CD4-positive, CD25-positive, alpha-beta regulatory T cell (primary cell): ENCODE data around the gene RALBP1. TPM values are rescaled to one million over a fixed set of nuclear protein-coding genes. Genes with fewer than 3 reads are reported as not detected.

Source experiments
- ATAC-seq, 2 donors: fragments of 150-1000 bp; cut with Tn5 transposase; one replicate each; pipeline ENCODE4 v1.10.0; 2021; ENCODE audit warnings: low read depth in 2 of 2, moderate number of reproducible peaks in 2 of 2, moderate library complexity in 1 of 2
- DNase-seq, 3 donors: peaks; one replicate each; pipeline versions ENCODE4 v3.0.0 to v3.0.0-alpha.2; 2012 to 2022; ENCODE audit warnings: mixed read lengths in 1 of 3
- H3K27ac ChIP-seq: one replicate; pipeline ENCODE4 v1.7.0; 2013; ENCODE audit warnings: mild to moderate bottlenecking, low read length; ENCODE audit not compliant: insufficient read depth, poor library complexity, severe bottlenecking
- H3K27me3 ChIP-seq: one replicate; pipeline ENCODE4 v1.7.0; 2013; ENCODE audit warnings: low read length; ENCODE audit not compliant: control insufficient read depth, insufficient read depth
- H3K36me3 ChIP-seq: one replicate; pipeline ENCODE4 v1.7.0; 2013; ENCODE audit warnings: mild to moderate bottlenecking, low read length, moderate library complexity; ENCODE audit not compliant: control insufficient read depth, insufficient read depth
- H3K4me1 ChIP-seq: 2 replicates; pipeline ENCODE4 v1.7.0; 2013; ENCODE audit warnings: mild to moderate bottlenecking, low read length; ENCODE audit not compliant: insufficient read depth, control insufficient read depth, poor library complexity, severe bottlenecking
- H3K4me3 ChIP-seq: one replicate; pipeline ENCODE4 v1.7.0; 2013; ENCODE audit warnings: low read depth, mild to moderate bottlenecking, low read length, moderate library complexity
- H3K9me3 ChIP-seq, 2 experiments: 1 replicate in 1 of 2; 2 replicates in 1 of 2; pipeline ENCODE4 v1.7.0; 2013; ENCODE audit warnings: low read length in 2 of 2, mild to moderate bottlenecking in 1 of 2, moderate library complexity in 1 of 2; ENCODE audit not compliant: control insufficient read depth in 2 of 2
- H3K27ac Mint-ChIP-seq, 3 donors: one replicate each; pipeline ENCODE4 v1.8.0; 2020 to 2022; ENCODE audit warnings: mild to moderate bottlenecking in 3 of 3, mixed read lengths in 3 of 3, moderate library complexity in 2 of 3
- H3K27me3 Mint-ChIP-seq: one replicate; pipeline ENCODE4 v1.8.0; 2022; ENCODE audit warnings: mild to moderate bottlenecking, mixed read lengths
- H3K36me3 Mint-ChIP-seq: one replicate; pipeline ENCODE4 v1.8.0; 2020; ENCODE audit warnings: mixed read lengths
- H3K4me1 Mint-ChIP-seq, 4 donors: one replicate each; pipeline ENCODE4 v1.8.0; 2020 to 2022; ENCODE audit warnings: mixed read lengths in 4 of 4, mild to moderate bottlenecking in 1 of 4
- H3K4me3 Mint-ChIP-seq, 4 donors: one replicate each; pipeline ENCODE4 v1.8.0; 2020 to 2022; ENCODE audit warnings: mild to moderate bottlenecking in 4 of 4, mixed read lengths in 4 of 4, moderate library complexity in 3 of 4
- H3K9me3 Mint-ChIP-seq, 7 donors: one replicate each; pipeline ENCODE4 v1.8.0; 2020 to 2022; ENCODE audit warnings: mixed read lengths in 7 of 7, mild to moderate bottlenecking in 3 of 7, moderate library complexity in 2 of 7
- polyA plus RNA-seq, 4 donors: library from polyadenylated mRNA; unstranded; fragments of 300-500 nt; fragmentation: Illumina TruSeq; gene quantifications; one replicate each; pipeline ENCODE4 v1.2.3, GENCODE V29; 2021
- total RNA-seq: library from RNA; stranded (reverse); gene quantifications from one replicate; pipeline ENCODE4 v1.2.3, GENCODE V29; 2022

RALBP1 gene
- total and polyA plus RNA-seq, 5 donors from 2014 or later = 27.0 to 42.3 (median 38.4) TPM

GRCh38 chr18:9565407-9565806 is 90.1 kb downstream of the RALBP1 start:
- Histone ChIP-seq H3K36me3 (peaks cover 40% of the 10 kb centered on the region), H3K4me1 (no peaks in the 10 kb centered on the region), H3K27me3 (no peaks in the 10 kb centered on the region), H3K9me3 (no peaks in the 10 kb centered on the region), H3K4me3 (no peak overlapping the region), H3K27ac (no peak overlapping the region)
- no peak for ATAC-seq
- Mint-ChIP-seq H3K4me3 (no peak overlapping the region), H3K4me1 (peaks cover 0 to 6% (median 2%) of the 10 kb centered on the region in 4 donors), H3K27ac (peak overlapping the region in 2 of 3 donors; percentile 32 to 59), H3K9me3 (no peaks in the 10 kb centered on the region), H3K36me3 (peaks cover 29% of the 10 kb centered on the region), H3K27me3 (no peaks in the 10 kb centered on the region)
- no peak for DNase-seq

GRCh38 chr18:9568186-9568585 is 92.9 kb downstream of the RALBP1 start:
- no peaks in the 10 kb centered on the region for H3K9me3 ChIP-seq
- peaks cover 37% of the 10 kb centered on the region for H3K36me3 ChIP-seq
- Mint-ChIP-seq H3K36me3 (peaks cover 34% of the 10 kb centered on the region), H3K27ac (no peak overlapping the region), H3K4me3 (no peak overlapping the region), H3K27me3 (no peaks in the 10 kb centered on the region), H3K4me1 (peaks cover 0 to 4% (median 2%) of the 10 kb centered on the region in 4 donors), H3K9me3 (peaks cover 0 to 2% (median 0%) of the 10 kb centered on the region in 7 donors)
- no peaks in the 10 kb centered on the region for H3K4me1 ChIP-seq
- H3K27ac ChIP-seq = no peak overlapping the region
- ATAC-seq (no peak), DNase-seq (no peak)
- H3K27me3 ChIP-seq = no peaks in the 10 kb centered on the region
- no peak overlapping the region for H3K4me3 ChIP-seq

GRCh38 chr18:9569178-9569577 is 93.9 kb downstream of the RALBP1 start:
- H3K36me3 ChIP-seq = peaks cover 31% of the 10 kb centered on the region
- Mint-ChIP-seq H3K4me3 (no peak overlapping the region), H3K36me3 (peaks cover 34% of the 10 kb centered on the region), H3K9me3 (peaks cover 0 to 2% (median 0%) of the 10 kb centered on the region in 7 donors), H3K4me1 (peaks cover 0 to 4% (median 2%) of the 10 kb centered on the region in 4 donors), H3K27me3 (no peaks in the 10 kb centered on the region), H3K27ac (no peak overlapping the region)
- no peak overlapping the region for H3K27ac ChIP-seq
- H3K27me3 ChIP-seq = no peaks in the 10 kb centered on the region
- no peak overlapping the region for H3K4me3 ChIP-seq
- H3K4me1 ChIP-seq = no peaks in the 10 kb centered on the region
- DNase-seq (no peak), ATAC-seq (no peak)
- no peaks in the 10 kb centered on the region for H3K9me3 ChIP-seq

GRCh38 chr18:9570255-9570654 is 94.9 kb downstream of the RALBP1 start:
- H3K4me3 Mint-ChIP-seq = no peak overlapping the region
- H3K27ac ChIP-seq = no peak overlapping the region
- peaks cover 0 to 4% (median under 1%) of the 10 kb centered on the region in 4 donors for H3K4me1 Mint-ChIP-seq
- peaks cover 40% of the 10 kb centered on the region for H3K36me3 ChIP-seq
- H3K9me3 Mint-ChIP-seq = peaks cover 0 to 2% (median 0%) of the 10 kb centered on the region in 7 donors
- no peaks in the 10 kb centered on the region for H3K4me1 ChIP-seq
- H3K27me3 Mint-ChIP-seq = no peaks in the 10 kb centered on the region
- ATAC-seq = no peak
- DNase-seq = no peak
- no peaks in the 10 kb centered on the region for H3K27me3 ChIP-seq
- no peaks in the 10 kb centered on the region for H3K9me3 ChIP-seq
- H3K4me3 ChIP-seq = no peak overlapping the region
- peaks cover 37% of the 10 kb centered on the region for H3K36me3 Mint-ChIP-seq
- H3K27ac Mint-ChIP-seq = peak overlapping the region in 1 of 3 donors; percentile 87

- peak overlapping the region in 1 of 3 donors; percentile 4 for H3K27ac Mint-ChIP-seq
- H3K36me3 ChIP-seq = peaks cover 49% of the 10 kb centered on the region
- peaks cover 0 to 4% (median under 1%) of the 10 kb centered on the region in 4 donors for H3K4me1 Mint-ChIP-seq
- H3K4me3 Mint-ChIP-seq = no peak overlapping the region
- DNase-seq (no peak), ATAC-seq (no peak)
- H3K27me3 Mint-ChIP-seq = no peaks in the 10 kb centered on the region
- peaks cover 0 to 2% (median 0%) of the 10 kb centered on the region in 7 donors for H3K9me3 Mint-ChIP-seq
- no peaks in the 10 kb centered on the region for H3K27me3 ChIP-seq
- H3K4me1 ChIP-seq = no peaks in the 10 kb centered on the region
- H3K4me3 ChIP-seq = no peak overlapping the region
- H3K27ac ChIP-seq = no peak overlapping the region
- H3K36me3 Mint-ChIP-seq = peaks cover 35% of the 10 kb centered on the region
- H3K9me3 ChIP-seq = no peaks in the 10 kb centered on the region
Measured at GRCh38 chr18:9571546-9571945, 96.2 kb downstream of the RALBP1 start.

GRCh38 chr18:9574473-9575115 is 99.3 kb downstream of the RALBP1 start:
- H3K36me3 ChIP-seq = peaks cover 49% of the 10 kb centered on the region
- DNase-seq (no peak), ATAC-seq (no peak)
- peaks cover 0 to 2% (median 0%) of the 10 kb centered on the region in 7 donors for H3K9me3 Mint-ChIP-seq
- no peak overlapping the region for H3K4me3 Mint-ChIP-seq
- no peaks in the 10 kb centered on the region for H3K4me1 ChIP-seq
- H3K36me3 Mint-ChIP-seq = peaks cover 34% of the 10 kb centered on the region
- H3K27ac Mint-ChIP-seq = peak overlapping the region in 1 of 3 donors; percentile 33
- H3K27ac ChIP-seq = no peak overlapping the region
- no peaks in the 10 kb centered on the region for H3K27me3 Mint-ChIP-seq
- H3K27me3 ChIP-seq = no peaks in the 10 kb centered on the region
- peaks cover 0 to 2% (median 0%) of the 10 kb centered on the region in 4 donors for H3K4me1 Mint-ChIP-seq
- no peaks in the 10 kb centered on the region for H3K9me3 ChIP-seq
- H3K4me3 ChIP-seq = no peak overlapping the region

GRCh38 chr18:9575558-9575957 is 100.2 kb downstream of the RALBP1 start:
- ATAC-seq = no peak

GRCh38 chr18:9577361-9577760 is 102.0 kb downstream of the RALBP1 start:
- DNase-seq = no peak
- H3K36me3 ChIP-seq = peaks cover 54% of the 10 kb centered on the region
- Mint-ChIP-seq H3K9me3 (peaks cover 0 to 3% (median 0%) of the 10 kb centered on the region in 7 donors), H3K27ac (no peak overlapping the region), H3K36me3 (peaks cover 36% of the 10 kb centered on the region), H3K4me1 (peaks cover 0 to 9% (median under 1%) of the 10 kb centered on the region in 4 donors), H3K27me3 (no peaks in the 10 kb centered on the region), H3K4me3 (no peak overlapping the region)
- no peaks in the 10 kb centered on the region for H3K27me3 ChIP-seq
- no peaks in the 10 kb centered on the region for H3K4me1 ChIP-seq
- no peaks in the 10 kb centered on the region for H3K9me3 ChIP-seq
- no peak overlapping the region for H3K27ac ChIP-seq
- H3K4me3 ChIP-seq = no peak overlapping the region
- ATAC-seq = no peak

More at GRCh38 chr18:9575558-9575957, 100.2 kb downstream of the RALBP1 start:
- Histone ChIP-seq H3K4me3 (no peak overlapping the region), H3K27me3 (no peaks in the 10 kb centered on the region), H3K27ac (no peak overlapping the region), H3K9me3 (no peaks in the 10 kb centered on the region), H3K4me1 (no peaks in the 10 kb centered on the region), H3K36me3 (peaks cover 47% of the 10 kb centered on the region)
- no peak overlapping the region for H3K27ac Mint-ChIP-seq
- H3K27me3 Mint-ChIP-seq = no peaks in the 10 kb centered on the region
- H3K4me3 Mint-ChIP-seq = no peak overlapping the region
- H3K36me3 Mint-ChIP-seq = peaks cover 29% of the 10 kb centered on the region
- H3K9me3 Mint-ChIP-seq = peaks cover 0 to 2% (median 0%) of the 10 kb centered on the region in 7 donors
- DNase-seq = peak in 1 of 3 donors; percentile 32
- H3K4me1 Mint-ChIP-seq = peaks cover 0 to 2% (median 0%) of the 10 kb centered on the region in 4 donors
